NCI-H510A (cell line): ENCODE results near the gene ZNF208.
"Not testable (repeated sequence)": the region's sequence is repeated elsewhere in the genome, so short reads cannot be mapped to it uniquely, and the experiment has no call there.

ENCODE experiments used
- DNase-seq: peaks from one replicate; lab custom pipeline; 2025; lab: John Stamatoyannopoulos, UW

ZNF208 gene

GRCh38 chr19:22010437-22011143 is at the start of gene ZNF208:
TSS of gene ZNF208 (minus strand) at chr19:22010943. CDS start at chr19:22010794, 149 bp downstream.
- DNase-seq = not testable (repeated sequence)

DNA sequence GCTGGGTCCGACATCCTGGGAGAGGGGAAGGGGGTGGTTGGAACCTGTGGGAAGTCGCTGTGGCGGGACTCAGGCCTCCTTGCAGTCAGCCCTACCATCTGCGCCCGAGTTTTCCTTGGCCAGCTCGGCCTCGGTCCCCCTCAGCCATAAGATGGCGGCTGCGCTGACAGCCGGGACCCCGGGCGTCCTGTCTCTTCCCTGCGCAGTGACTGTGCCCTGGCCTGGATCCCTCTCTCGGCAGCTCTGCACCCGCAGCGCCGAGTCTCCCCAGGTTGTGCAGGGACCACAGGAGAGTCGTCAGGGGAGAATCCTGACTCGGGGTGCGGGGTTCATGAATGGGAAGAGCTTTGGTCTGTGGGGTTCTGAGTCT is 41.9 kb upstream of the ZNF208 start:
- DNase-seq = peak; percentile 24

DNA sequence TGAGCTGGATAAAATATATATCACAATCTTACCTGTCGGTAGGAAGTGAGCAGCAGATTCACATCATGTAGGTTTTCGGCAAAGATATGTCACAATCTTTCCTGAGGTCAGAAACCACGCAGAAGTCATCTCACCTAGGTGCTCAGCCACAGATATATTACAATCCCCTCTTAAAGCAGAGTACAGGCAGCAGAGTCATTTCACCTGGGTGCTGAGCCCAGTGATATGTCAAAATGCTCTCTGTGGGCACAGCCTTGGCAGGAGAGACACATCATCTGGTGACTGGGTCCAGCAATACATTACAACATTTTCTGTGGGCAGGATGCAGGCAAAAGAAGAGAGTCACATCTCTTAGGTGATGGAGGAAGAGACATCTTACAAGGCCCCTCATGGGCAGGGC is 30.4 kb upstream of the ZNF208 start:
- not testable (repeated sequence) for DNase-seq

- DNase-seq = no peak
Observed at GRCh38 chr19:22030680-22031079, 19.9 kb upstream of the ZNF208 start.

DNA sequence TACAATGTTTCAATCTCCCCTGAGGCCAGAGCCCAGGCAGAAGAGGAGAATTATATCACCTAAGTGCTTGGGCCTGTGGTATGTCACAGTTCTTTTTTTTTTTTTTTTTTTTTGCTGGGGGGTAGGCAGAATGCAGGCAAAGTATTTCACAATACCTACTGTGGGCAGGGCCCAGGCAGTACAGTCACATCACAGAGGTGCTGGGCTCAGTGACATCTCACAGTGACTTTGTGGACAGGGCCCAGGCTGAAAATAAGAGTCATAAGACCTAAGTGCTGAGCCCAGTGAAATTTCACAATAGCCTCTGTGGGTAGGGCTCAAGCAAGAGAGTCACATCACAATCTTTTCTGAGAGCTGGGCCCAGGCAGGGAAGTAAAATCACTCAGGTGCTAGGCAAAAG is 15.9 kb upstream of the ZNF208 start:
- no peak for DNase-seq

DNA sequence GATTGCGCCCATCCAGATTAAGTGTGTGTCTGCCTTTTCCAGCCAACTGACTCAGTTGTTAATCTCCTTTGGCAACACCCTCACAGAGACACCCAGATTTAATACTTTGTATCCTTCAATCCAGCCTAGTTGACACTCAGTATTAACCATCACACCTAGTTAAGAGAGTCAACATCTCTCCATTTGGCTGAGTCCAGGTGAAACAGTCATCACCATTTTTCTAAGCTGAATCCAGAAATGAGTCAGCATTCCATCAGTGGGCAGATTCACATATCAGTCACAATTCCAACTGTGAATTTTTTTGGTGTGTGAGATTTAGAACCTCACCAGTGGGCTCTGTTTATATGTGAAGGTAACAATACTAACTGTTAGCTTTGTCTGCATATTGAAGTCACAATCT is 14.8 kb upstream of the ZNF208 start:
- not testable (repeated sequence) for DNase-seq

- DNase-seq = no peak
Observed at GRCh38 chr19:21970466-21970865, 40.3 kb downstream of the ZNF208 start.

GRCh38 chr19:21947775-21948174 is 63.0 kb downstream of the ZNF208 start:
- no peak for DNase-seq

DNA sequence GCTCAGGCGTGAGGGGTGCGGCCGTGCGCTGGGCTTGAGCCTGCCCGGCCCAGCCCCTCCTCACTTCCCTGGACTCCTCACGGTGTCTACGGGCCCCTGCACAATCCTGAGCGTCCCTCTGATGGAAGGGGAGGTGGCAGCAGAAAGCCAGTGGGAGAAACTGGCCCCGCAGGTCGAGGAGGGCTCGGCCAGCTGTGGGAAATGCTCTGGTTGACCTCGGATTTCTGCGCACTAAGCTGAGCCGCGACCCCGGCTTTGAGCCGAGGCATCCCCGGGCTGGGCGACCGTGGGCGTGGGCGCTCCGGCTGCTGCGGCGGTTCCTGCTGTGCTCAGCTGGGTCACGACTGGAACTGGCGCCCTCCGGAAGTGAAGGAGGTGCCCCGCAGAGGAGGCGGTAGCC is 70.1 kb downstream of the ZNF208 start:
- DNase-seq = no peak

DNA sequence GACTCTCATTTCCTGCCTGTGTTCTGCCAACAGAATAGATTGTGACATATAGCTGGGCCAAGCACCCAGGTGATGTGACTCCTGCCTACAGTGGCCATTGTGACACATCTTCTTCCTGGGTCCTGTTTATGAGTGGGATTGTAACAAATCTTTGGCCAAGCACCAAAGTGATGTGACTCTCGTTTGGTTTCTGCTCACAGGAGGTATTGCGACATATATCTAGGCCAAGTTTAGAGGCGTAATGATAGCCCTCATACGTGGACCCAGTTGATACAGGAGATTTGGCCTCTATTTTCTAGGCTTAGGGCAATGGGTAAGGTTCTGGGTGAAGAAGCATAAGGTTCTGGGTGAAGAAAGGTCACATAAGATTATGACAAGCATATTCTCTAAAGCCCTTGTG is 76.2 kb downstream of the ZNF208 start:
- DNase-seq = no peak

DNA sequence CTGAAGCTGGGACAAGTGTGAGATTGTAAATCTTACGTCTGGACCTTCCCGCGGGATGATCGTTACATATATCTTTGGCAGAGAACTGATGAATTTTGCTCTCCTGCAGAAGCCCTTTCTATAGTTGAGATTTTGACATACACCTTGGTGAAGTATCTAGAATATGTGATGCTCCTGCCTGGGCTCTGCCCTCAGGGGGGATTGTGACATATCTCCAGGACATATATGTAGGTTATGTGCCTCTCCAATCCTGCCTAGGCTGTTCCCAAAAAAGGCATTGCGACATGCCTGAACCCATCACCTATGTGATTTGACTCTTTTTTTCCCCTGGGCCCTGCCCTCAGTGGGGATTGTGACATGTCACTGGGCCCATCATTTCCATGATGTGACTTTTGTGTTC is 76.6 kb downstream of the ZNF208 start:
- DNase-seq = no peak

DNA sequence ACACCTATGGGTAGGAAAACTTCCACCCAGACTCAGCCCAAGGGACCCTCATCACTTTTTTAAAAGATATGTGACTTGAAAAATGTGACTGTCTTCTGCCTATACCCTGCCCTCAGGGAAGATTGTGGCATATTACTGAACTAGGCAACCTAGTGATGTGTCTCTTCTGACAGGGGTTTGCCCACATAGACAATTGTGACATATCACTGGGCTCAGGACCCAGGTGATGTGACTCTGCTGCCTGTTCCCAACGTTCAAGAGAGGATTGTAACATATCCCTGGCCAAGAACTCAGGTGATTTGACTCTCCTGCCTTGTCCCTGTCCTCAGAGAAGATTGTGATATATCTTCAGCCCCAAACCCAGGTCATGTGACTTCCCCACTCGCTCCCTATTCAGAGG is 88.5 kb downstream of the ZNF208 start:
- DNase-seq = no peak

DNA sequence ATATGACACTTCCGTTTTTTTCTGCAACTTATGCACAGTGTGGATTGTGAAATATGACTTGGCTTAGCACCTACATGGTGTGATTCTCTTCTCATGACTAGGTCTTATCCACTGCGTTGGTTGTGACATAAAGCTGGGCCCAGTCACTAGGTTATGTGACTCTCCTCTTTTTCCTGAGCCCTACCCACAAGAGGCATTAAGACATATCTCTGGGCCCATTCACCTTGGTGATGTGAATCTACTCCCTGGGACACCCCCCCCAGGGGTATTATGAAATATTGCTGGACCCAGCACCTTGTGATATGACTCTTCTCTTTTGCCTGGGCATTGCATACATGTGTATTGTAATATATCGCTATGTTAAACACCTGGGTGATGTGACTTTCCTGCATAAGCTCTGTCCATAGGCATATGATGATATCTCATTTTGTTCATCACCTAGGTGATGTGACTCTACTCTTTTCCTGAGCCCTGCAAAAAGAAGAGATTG is 89.0 kb downstream of the ZNF208 start:
- no peak for DNase-seq

DNA sequence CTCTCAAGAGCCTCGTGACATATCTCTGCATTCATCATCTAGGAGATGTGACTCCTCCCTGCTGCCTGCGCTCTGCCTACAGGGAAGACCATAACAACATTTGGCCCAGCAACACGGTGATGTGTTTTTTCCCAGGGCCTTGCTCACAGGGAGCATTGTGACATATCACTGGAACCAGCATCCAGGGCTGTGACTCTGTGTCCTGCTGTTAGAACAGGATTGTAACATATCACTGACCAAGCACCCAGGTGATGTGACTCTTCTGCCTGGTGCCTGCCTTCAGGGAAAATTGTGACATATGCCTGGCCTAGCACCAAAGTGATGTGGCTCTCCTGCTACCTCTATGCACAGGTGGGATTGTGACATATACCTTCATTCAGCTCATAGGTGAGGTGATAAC is 95.3 kb downstream of the ZNF208 start:
- no peak for DNase-seq

GRCh38 chr19:21912654-21913053 is 98.1 kb downstream of the ZNF208 start:
- DNase-seq = no peak

DNA sequence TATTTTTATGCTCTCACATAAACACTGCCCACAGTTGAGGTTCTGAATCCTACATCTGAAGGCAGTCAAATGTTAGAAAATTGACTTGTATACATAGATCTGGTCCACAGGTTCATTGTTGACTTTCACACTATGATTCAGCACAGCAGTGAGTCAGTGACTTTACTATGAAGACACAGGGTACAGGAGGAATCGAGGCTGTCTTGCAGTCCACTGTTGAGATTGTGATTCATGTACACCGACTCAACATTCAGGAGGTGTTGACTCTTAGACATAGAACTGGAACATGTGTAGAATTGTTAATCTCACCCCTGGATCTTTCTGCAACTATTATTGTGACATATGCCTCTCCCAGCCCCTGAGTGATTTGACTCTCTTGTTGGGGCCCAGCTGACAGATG is 100.4 kb downstream of the ZNF208 start:
- no peak for DNase-seq

DNA sequence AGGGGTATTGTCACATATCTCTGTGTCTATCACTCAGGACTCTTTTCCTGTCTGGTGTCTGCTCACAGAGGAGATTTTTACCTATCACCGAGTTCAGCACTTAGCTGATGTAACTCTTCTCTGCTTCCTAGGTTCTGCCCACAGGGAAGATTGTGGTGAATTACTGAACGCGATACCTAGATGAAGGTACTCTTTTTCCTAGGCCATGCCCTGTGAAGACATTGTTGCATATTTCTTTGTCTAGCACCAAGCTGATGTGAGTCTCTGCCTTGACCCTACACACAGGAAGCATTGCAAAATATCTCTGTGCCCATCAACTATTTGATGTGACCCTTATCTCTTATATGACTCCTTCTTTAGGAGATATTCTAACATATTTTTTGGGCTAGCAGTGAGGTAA is 102.7 kb downstream of the ZNF208 start:
- no peak for DNase-seq

GRCh38 chr19:21907516-21907915 is 103.2 kb downstream of the ZNF208 start:
- DNase-seq = no peak

GRCh38 chr19:21902571-21902970 is 108.2 kb downstream of the ZNF208 start:
- no peak for DNase-seq

DNA sequence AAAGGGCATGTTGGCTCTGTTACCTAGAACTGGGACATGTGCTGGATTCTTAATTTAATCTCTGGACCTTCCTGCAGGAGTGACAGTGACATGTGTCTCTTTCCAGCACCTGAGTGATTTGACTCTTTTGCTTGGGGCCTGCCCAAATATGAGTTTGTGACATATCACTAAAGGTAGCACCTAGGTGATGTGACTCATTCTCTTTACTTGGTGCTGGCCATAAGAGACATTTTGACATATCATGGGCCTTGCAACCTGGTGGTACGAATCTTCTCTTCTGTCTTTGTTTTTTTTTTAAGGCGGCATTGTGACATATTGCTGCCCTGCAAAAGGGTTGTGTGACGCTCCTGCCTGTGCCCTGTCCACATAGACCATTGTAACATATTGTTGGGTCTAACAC is 108.9 kb downstream of the ZNF208 start:
- no peak for DNase-seq

GRCh38 chr19:21900401-21900800 is 110.3 kb downstream of the ZNF208 start:
- DNase-seq = no peak

DNA sequence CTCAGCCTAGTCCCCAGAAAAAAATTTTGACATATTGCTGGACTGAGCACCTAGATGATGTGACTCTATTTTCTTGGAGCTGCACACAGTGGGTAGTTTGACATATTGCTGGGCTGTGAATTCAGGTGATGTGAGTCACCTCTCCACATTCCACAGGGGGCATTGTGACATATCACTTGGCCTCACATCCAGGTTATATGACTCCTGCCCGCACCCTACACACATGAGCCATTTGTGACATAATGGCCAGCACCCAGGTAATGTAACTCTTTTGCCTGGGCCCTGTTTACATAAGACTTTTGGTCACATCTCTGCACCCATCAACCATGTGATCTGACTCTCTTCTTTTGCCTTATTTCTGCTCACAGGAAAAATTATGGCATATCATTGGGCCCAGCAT is 119.7 kb downstream of the ZNF208 start:
- DNase-seq = no peak

- DNase-seq = not testable (repeated sequence)
Observed at GRCh38 chr19:21890017-21890416, 120.7 kb downstream of the ZNF208 start.

DNA sequence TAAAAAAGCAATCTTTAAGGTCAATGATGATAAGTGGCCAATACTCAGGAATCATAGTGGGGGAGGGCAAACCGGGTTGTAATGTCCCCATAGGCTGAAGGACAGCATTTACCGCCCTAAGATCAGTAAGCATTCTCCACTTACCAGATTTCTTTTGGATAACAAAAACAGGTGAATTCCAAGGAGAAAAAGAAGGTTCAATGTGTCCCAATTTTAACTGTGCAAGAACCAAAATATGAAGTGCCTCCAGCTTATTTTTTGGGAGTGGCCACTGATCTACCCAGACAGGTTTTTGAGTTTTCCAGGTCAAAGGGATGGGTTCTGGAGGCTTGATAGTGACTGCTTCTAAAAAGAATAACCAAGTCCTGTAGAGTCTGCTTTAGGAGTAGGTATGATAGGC is 125.2 kb downstream of the ZNF208 start:
- not testable (repeated sequence) for DNase-seq
